ENCODE measurements around the gene CDKAL1. TPM values are rescaled to one million over a fixed set of nuclear protein-coding genes. Genes with fewer than 3 reads are reported as not detected.

CDKAL1 gene
- total RNA-seq, 2 donors from 2014 or later, result 23.5 to 26.4 TPM

- no peak overlapping the region for H3K27ac Mint-ChIP-seq
- H3K27me3 Mint-ChIP-seq (ENCODE audit: insufficient read depth), result no peaks in the 10 kb centered on the region
- peaks cover 10% of the 10 kb centered on the region for H3K4me1 ChIP-seq (ENCODE audit: control insufficient read depth, insufficient read depth, low read length)
- H3K36me3 ChIP-seq (ENCODE audit: control insufficient read depth, insufficient read depth, low read length), result no peaks in the 10 kb centered on the region
- peaks cover 28% of the 10 kb centered on the region for H3K4me1 Mint-ChIP-seq
- 92% methylated on average over 4 of the region's 4 CpGs; no CpG with 5 or more reads in 1 of the 2 experiments for WGBS, 2 experiments (ENCODE audit: insufficient coverage in 1 of 2, insufficient read length in 1 of 2)
- TF ChIP-seq, protein P1, sequence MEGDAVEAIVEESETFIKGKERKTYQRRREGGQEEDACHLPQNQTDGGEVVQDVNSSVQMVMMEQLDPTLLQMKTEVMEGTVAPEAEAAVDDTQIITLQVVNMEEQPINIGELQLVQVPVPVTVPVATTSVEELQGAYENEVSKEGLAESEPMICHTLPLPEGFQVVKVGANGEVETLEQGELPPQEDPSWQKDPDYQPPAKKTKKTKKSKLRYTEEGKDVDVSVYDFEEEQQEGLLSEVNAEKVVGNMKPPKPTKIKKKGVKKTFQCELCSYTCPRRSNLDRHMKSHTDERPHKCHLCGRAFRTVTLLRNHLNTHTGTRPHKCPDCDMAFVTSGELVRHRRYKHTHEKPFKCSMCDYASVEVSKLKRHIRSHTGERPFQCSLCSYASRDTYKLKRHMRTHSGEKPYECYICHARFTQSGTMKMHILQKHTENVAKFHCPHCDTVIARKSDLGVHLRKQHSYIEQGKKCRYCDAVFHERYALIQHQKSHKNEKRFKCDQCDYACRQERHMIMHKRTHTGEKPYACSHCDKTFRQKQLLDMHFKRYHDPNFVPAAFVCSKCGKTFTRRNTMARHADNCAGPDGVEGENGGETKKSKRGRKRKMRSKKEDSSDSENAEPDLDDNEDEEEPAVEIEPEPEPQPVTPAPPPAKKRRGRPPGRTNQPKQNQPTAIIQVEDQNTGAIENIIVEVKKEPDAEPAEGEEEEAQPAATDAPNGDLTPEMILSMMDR (conservative IDR thresholded peaks at IDR 0.05), result no peak
- DNase-seq, result no peak
- no peak overlapping the region for H3K9ac ChIP-seq (ENCODE audit: extremely low read depth, low read length, poor library complexity, severe bottlenecking)
- H3K27ac ChIP-seq (ENCODE audit: low read depth, low read length), result no peak overlapping the region
- no peak overlapping the region for H3K4me3 ChIP-seq (ENCODE audit: low read length)
- peaks cover 10% of the 10 kb centered on the region for H3K36me3 Mint-ChIP-seq (ENCODE audit: low read depth)
- no peaks in the 10 kb centered on the region for H3K9me3 Mint-ChIP-seq
- no peaks in the 10 kb centered on the region for H3K9me3 ChIP-seq (ENCODE audit: control insufficient read depth, low read length)
- H3K27me3 ChIP-seq (ENCODE audit: control insufficient read depth, insufficient read depth, low read length, poor library complexity, severe bottlenecking), result no peaks in the 10 kb centered on the region
- no peak overlapping the region for H3K4me3 Mint-ChIP-seq
These were observed 41.6 kb downstream of the CDKAL1 start for GRCh38 chr6:20575704-20576451.

DNA sequence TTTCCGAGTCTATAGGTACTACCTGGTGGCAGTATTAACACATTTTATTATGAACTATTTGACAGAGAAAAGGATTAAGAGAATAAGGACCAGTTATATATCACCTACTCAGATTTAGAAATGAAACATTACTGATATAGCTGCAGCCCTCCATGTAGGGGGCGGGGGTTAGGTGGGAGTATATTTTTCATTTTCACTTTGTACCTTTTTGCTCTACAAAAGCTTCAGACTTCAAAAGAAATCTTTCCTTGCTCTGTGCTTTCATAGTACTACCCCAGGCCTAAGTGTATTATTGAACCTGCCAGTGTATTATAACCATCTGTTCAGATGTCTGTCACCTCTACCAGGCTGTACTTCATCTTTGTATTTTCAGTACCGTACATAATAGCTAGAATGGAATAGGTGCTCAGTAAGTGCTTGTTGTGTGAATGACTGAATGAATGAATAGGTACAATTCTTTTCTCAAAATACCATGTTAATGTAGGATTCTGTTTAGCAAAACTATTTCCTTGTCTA is 43.0 kb downstream of the CDKAL1 start:
- no peak overlapping the region for H3K27ac Mint-ChIP-seq
- Histone ChIP-seq H3K4me1 (ENCODE audit: control insufficient read depth, insufficient read depth, low read length) (peaks cover 7% of the 10 kb centered on the region), H3K9ac (ENCODE audit: extremely low read depth, low read length, poor library complexity, severe bottlenecking) (no peak overlapping the region), H3K36me3 (ENCODE audit: control insufficient read depth, insufficient read depth, low read length) (no peaks in the 10 kb centered on the region), H3K9me3 (ENCODE audit: control insufficient read depth, low read length) (no peaks in the 10 kb centered on the region), H3K4me3 (ENCODE audit: low read length) (no peak overlapping the region), H3K27me3 (ENCODE audit: control insufficient read depth, insufficient read depth, low read length, poor library complexity, severe bottlenecking) (no peaks in the 10 kb centered on the region), H3K27ac (ENCODE audit: low read depth, low read length) (peak overlapping the region; percentile 9)
- H3K36me3 Mint-ChIP-seq (ENCODE audit: low read depth), result peaks cover 13% of the 10 kb centered on the region
- no peaks in the 10 kb centered on the region for H3K9me3 Mint-ChIP-seq
- H3K4me1 Mint-ChIP-seq, result peaks cover 20% of the 10 kb centered on the region
- H3K27me3 Mint-ChIP-seq (ENCODE audit: insufficient read depth), result no peaks in the 10 kb centered on the region
- WGBS, 2 experiments (ENCODE audit: insufficient coverage in 1 of 2, insufficient read length in 1 of 2), result 94% methylated on average over 2 of the region's 3 CpGs; no CpG with 5 or more reads in 1 of the 2 experiments
- H3K4me3 Mint-ChIP-seq, result no peak overlapping the region
- TF ChIP-seq, protein P1 (conservative IDR thresholded peaks at IDR 0.05), result no peak
- DNase-seq, result no peak

- Histone ChIP-seq H3K4me3 (ENCODE audit: low read length) (no peak overlapping the region), H3K9me3 (ENCODE audit: control insufficient read depth, low read length) (no peaks in the 10 kb centered on the region), H3K27ac (ENCODE audit: low read depth, low read length) (no peak overlapping the region), H3K27me3 (ENCODE audit: control insufficient read depth, insufficient read depth, low read length, poor library complexity, severe bottlenecking) (peaks cover 5% of the 10 kb centered on the region), H3K4me1 (ENCODE audit: control insufficient read depth, insufficient read depth, low read length) (peaks cover 5% of the 10 kb centered on the region), H3K9ac (ENCODE audit: extremely low read depth, low read length, poor library complexity, severe bottlenecking) (no peak overlapping the region), H3K36me3 (ENCODE audit: control insufficient read depth, insufficient read depth, low read length) (no peaks in the 10 kb centered on the region)
- no peaks in the 10 kb centered on the region for H3K9me3 Mint-ChIP-seq
- no peak for DNase-seq
- peaks cover 23% of the 10 kb centered on the region for H3K4me1 Mint-ChIP-seq
- no peak overlapping the region for H3K27ac Mint-ChIP-seq
- no peak overlapping the region for H3K4me3 Mint-ChIP-seq
- TF ChIP-seq, protein P1 (conservative IDR thresholded peaks at IDR 0.05), result no peak
- peaks cover 15% of the 10 kb centered on the region for H3K36me3 Mint-ChIP-seq (ENCODE audit: low read depth)
- WGBS, 2 experiments (ENCODE audit: insufficient coverage in 1 of 2, insufficient read length in 1 of 2), result 100% methylated on average over 1 of the region's 1 CpG; no CpG with 5 or more reads in 1 of the 2 experiments
- H3K27me3 Mint-ChIP-seq (ENCODE audit: insufficient read depth), result no peaks in the 10 kb centered on the region
These were observed 46.8 kb downstream of the CDKAL1 start for GRCh38 chr6:20581070-20581469.

All from endodermal cell (in vitro differentiated cells).